HG03139 (cell line): ENCODE data around the gene SPNS2.

ENCODE experiments used
- ATAC-seq: cut with Tn5 transposase; IDR thresholded peaks from one replicate; pipeline ENCODE4 v1.9.1; 2021; ENCODE audit not compliant: unreplicated experiment

The SPNS2 gene

DNA sequence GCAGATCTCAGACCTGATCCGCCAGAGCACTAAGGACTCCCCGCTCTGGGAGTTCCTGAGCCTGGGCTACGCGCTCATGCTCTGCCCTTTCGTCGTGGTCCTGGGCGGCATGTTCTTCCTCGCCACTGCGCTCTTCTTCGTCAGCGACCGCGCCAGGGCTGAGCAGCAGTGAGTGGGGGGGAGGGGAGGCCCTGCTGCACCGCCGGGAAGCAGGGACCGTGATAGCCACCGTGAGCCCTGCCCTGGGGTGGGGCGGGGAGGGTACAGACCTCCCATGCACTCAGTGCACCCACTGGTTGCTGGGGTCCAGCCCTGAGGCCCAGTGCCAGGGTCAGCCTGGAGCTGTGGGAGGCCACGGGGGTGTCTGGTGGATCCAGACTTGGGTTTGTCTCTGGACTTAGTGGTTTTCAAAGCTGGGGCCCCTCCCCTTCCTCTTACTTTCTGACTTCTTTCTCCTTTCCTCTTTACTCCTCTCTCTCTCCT lies 37.6 kb downstream of the SPNS2 start:
- ATAC-seq: no peak

DNA sequence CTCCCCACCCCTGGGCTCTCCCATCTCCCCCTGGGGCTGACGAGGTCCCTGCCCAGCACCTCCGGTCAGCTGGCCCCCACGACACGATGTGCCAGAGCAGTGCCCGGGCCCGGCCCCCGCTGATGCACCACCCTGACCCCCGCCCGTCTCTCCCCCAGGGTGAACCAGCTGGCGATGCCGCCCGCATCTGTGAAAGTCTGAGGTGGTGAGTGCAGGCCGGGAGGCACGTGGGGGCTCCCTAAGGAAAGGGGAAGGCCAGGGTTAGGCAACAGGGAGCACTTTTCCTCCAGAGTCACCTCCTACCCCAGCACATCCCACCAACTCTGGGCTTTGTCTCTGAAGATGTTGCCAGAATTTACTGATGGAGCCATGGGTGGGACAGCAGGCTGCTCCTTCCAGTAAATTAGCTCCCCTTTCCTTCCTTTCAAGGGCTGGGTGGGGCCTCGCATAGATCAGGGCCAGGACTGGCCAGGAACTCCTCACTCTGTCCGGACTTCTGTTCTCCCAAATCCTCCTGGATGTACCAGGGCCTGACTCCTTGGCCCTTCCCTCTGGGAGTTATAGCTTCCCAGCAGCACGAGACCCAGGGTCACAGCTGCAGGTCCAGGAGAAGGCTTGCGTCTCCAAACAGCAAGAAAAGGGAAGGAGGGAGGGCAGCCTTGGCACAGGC lies 38.2 kb downstream of the SPNS2 start:
- ATAC-seq: no peak

DNA sequence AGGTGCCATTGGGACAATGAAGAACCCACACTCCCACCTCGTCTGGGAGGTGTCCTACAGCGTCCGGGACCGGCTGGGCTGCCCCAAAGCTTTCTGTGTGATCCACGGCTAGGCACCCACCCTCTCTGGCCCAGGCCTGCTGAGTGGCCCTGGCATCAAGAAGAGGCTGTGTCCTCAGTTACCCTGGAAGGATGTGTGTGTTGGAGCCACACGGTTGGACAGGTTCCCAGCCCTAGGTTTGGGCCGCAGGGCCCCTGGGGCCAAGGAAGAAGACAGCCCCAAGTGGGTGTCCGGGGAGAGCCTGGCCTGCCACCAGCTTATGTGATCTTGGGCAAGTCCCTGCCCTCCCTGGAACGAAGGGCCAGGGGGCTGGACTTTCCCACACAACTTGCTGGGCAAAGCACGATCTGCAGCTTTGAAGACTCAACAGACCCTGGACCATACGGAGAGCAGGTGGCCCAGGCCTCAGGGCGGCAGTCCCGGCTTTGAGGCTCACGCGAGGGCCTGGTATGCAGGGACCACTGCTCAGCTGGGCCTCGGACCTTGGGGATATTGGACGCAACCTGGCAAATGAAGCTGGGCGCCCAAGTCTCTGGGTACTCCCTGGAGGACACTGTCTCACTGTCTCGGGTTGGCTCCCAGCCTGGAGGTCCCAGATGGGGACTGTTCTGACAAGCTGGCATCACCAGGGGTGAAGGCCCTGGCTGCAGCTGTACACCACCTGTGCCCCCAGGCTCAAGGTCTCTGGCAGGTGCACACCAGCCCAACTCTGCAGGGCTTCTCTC lies 39.0 kb downstream of the SPNS2 start:
- ATAC-seq: no peak

DNA sequence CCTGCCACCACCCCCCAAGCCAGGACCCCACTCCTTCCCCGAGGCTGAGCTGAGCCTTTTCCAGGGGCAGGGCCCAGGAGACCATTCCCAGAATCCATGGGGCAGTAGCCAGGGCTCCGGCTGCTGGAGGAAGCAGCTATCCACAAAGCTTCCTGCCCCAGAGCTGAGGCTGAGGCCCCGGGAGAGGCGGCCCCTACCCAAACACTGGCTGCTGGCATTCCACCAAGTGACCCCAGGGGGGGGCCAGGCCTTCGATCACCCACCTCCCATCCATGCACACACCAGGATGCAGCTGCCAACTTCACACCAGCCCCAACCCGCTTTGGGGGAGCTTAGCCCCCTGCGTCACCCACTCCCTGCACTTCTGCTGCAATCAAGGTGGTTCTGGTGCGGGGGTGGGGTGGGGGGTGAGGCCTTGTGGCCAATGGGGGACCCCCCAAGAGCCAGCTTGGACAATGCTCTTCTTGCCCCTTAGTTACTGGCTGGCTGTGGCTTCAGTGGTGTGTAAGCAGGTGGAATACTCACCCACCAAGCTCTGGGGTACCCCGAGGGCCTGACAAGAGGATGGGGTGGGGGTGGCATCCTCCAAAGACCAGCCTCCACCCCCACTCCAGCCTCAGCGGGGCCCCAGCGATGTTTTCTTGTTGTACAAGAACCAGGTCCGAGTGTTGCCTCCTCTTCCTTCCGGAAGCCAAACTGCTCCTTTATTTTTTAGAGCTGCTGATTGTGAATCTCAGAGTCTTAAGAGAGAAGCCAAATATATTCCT lies 39.7 kb downstream of the SPNS2 start:
- ATAC-seq: no peak

DNA sequence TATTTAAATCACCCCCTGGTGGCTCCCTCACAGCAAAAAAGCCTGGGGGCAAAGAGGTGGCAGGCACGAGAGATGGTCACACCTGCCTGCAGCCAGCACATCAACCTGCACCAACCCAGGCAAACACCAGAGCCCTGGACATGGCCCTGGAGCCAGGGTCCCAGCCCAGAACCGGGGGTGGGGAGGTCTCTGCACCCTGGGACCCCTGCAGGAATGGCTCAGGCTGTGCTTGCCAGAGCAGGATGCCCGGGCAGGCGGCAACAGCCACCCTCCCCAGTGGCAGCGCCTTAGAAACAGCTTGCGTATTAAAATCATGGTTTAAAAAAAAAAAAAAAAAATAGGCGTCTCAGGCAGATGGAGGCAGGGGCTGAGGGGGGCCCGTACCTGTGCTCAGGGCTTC lies 40.3 kb downstream of the SPNS2 start:
- no peak for ATAC-seq

DNA sequence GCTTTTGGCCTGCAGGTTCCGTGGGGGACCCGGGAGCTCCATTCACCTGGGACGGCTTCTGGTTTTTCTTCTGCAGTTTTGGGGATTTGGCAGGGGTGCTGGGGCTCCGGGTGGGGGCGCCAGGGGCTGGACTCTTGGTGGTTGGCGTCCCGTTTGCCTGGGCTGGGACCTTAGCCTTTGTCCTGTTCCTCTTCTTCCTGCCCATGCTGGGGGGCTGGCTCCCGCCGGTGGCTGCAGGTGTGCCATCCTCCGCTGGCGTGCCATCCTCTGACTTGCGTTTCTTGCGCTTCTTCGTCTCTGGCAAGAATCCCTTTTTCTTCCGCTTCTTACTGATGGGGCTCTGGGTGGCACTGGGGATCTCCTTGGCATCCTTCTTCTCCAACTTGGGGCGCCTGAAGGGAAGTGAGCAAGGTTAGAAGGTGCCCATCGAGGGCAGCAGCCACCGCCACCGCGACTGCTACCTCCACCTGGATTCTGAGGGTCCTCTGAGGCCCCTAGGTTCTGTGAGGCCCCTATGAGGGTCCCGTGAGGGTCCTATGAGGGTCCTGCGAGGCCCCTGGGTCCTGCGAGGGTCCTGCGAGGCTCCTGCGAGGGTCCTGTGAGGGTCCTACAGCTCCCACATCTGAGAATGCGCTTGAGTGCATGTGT lies 41.0 kb downstream of the SPNS2 start:
- ATAC-seq: no peak

DNA sequence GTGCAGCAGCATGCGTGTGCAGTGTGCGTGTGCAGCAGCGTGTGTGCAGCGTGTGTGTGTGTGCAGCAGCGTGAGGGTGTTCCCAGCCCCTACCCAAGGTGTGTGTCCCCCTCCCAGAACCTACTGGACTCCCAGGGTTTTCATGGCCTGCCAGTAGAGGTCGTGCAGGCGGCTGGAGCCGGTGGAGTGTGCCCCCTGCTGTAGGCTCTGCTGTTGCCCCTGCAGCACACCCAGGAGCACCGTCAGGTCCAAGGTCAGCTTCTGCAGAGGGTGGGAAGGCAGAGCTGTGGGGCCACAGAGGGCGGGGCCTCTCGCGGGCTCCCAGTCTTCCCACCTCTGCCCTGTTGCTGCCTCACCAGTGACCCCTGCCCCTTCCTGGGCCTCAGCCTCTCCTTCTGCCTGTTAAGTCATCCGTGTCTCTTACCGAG lies 41.6 kb downstream of the SPNS2 start:
- ATAC-seq: no peak

DNA sequence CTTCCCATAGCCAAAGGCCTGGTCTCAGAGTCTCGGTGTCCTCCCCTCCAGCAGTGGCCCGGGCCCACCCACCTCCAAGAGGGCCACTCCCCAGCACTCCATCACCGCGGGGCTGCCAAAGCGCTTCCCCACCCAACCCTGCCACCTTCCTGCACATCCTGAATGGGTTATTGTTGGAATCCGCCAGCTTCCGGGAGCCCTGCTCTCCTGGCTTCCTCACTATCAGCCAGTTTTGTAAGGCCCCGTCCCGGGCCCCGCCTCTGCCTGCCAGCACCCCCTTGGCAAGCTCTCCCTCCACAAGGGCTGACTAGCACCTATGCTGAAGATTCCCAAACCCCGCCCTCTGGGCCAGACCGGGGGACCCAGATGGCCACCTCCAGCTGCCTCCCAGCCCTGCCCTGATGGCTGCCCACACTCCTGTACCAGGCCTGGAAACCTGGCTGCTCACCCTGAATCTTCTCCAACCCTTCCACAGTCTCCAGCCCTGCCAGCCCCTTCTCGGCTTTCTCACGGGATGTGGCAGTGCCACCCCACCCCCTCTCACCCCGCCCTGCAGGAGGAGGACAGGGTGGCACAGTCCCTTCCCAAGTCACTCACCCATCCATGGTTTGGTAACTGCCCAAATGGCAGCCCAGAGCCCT lies 42.1 kb downstream of the SPNS2 start:
- ATAC-seq: no peak

DNA sequence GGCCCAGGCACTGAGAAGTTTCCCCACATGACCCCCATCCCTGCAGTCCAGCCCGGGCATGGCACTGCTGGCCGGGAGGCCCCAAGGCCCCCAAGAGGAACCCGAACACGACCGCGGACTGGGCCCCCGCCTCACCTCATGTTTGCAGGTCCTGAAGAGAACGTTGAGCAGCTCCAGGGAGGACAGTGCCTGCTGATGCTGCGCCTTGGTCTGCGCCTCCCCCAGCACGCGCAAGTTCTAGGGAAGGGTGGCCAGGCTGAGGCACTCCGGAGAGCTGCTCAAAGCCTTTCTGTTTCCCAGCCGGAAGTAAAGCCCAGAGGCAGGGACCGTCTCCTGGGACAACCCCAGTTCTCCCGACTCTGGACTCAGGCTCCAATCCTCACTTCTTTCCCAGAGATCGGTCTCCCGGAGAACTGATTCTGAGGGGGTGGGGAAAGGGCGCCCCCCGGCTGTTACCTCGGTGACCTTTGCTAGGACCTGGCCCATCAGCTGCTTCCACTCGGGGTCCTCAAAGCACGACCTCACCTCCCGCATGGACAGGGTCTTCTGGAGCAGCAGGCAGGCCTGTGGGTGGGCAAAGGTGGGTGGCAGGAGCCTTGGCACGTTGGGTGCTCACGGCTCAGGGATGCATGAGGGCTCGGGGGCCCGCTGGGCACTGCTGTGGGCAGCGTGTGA lies 42.8 kb downstream of the SPNS2 start:
- no peak for ATAC-seq

DNA sequence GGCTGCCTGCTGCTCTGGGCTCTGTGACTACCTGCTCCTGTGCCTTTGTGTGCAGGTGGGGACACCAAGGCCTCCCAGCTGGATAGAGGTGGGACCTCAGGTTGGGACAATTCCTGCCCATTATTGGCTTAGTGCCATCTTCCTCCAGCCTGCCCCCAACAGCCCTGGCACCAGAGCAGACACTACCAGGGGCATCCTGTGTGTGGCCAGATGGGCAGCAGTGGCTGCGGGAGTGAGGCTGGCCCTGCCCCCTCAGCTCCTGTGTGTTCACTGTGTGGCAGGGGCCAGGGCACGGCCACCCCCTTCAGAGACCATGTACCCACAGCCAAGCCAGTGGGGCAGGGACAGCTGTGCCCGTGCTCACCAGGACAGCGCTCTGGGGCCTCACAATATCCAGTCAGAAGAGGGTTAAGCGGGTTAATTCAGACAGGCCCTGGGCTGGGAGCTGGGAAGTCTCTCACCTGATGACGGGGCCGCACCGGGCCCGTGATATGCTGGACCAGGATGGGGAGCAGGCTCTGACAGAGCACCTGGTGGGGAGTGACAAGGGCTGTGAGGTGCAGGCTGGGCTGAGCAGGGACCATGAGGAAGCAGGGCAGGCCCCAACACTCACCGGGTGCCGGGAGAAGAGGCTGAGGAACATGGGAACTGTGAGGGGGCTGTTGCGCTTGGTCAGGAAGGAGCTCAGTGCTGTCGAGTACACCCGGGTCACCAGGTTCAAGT lies 43.5 kb downstream of the SPNS2 start:
- no peak for ATAC-seq

DNA sequence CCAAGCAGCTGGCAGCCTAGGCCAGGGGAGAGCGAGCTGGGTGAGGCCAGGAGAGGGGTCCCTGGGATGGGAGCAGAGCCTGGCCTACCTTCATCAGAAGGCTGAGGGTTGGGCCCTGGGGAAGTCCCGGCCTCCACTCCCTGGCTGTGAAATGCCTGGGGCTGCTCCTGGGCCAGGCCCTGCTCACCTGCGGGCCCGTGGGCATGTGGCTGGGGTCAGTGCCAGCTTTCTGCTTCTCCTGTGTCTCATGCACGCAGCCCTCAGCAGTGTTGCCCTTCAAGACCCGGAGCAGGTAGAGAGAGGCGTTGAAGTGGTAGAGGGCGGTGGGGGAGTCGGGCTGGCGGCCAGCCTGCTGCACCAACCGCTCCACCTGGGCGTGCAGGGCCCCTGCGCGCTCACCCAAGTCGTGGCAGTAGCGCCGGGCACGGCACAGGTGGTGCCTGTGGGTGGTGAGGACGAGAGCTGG lies 44.1 kb downstream of the SPNS2 start:
- no peak for ATAC-seq

DNA sequence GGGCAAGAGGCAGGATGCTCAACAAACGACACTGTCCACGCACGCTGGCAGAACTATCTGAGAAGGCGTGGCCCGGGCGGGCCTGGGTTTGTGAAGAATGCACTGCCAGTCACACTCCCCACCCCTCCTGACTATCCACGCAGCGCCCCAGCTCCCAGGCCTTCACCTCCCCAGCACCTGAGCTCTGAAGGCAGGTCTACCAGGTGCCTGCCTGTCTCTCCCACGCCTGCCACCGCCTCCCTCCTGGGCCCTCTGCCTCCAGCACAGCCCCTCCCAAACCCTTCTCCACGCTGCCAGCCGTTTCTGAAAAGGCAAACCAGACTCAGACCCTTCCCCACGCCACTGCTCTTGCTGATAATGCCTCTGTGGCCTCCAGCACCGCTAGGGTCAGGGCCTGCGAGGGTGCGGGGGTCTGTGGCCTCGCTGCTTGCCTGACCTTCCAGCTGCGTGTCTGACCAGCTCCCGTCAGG lies 44.9 kb downstream of the SPNS2 start:
- no peak for ATAC-seq

DNA sequence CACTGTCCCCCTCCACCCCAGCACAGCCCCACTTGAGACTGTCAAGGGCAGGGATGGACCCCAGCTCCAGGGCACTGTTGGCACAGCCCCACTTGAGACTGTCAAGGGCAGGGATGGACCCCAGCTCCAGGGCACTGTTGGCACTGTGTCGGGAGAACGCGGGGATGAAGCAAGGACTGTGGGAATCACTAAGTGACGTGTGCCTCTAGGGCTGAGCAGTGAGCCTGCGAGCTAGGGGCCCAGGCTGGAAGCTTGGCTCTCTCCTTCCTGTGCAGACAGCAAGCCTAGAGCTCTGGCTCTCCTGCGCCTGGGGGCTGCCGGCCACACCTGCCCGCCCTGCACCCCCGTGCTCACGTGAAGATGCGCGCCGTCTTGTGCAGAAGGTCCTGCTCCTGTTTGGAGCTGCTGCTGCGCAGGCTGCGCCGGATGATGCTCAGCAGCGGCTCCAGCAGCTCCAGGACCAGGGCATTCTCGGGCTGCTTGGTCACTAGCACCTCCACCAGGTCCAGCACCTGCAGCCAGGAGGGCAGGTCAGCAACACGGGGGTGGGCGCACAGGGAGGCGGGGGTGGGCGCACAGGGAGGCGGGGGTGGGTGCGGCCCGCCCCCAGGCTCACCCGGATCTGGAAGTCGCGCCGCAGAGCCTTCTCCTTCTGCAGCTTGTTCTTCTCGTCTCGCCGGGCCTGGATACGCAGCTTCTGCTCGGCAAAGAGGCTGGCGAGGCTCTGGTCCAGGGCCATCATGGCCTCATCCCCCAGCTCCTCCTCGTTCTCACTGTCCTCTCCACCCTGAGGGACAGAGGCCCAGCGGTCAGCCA lies 45.7 kb downstream of the SPNS2 start:
- no peak for ATAC-seq

DNA sequence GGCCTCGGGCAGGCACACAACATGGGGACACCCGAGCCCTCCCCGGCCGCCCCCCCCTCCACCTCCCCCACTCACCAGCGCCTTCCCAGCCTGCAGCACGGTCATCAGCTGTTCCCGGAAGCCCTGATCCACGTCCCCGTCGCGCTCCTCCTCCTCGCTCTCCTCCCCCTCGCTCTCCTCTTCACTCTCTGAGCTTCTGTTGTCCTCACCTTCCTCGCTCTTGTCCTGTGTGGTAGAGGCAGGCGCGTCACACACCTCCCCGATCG lies 46.2 kb downstream of the SPNS2 start:
- no peak for ATAC-seq

DNA sequence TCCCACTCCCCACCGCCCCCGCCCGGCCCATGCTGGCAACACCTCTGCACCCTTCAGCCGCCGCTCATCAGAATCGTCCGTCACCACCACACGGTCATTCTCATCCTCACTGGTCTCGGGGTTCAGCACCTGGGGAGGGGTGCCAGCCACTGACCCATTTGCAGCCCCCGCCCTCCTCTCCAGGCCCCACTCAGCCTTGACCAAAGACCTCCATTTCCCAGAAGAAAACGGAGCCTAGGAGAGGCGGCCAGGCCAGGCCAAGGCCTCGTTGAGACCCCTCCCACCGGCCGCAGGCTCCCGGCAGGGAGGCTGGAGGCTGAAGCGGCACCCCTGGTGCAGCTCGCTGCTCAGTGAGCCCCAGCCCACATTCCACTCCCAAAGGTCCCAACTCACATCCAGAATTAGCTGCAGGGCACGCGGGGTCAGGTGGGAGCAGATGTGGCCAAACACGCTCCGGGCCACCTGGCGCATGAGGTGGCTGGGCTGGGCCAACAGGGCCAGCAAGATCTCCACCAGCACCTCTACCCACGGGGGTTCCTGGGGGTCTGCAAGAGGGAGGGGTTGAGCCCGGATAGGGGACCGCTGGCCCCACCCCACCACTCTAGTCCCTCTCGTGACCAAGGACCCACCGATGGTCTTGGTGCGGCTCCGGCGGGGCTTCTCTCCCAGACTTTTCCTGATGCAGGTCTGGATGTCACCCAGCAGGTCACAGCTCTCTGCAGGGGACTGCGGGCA lies 46.7 kb downstream of the SPNS2 start:
- ATAC-seq: no peak

DNA sequence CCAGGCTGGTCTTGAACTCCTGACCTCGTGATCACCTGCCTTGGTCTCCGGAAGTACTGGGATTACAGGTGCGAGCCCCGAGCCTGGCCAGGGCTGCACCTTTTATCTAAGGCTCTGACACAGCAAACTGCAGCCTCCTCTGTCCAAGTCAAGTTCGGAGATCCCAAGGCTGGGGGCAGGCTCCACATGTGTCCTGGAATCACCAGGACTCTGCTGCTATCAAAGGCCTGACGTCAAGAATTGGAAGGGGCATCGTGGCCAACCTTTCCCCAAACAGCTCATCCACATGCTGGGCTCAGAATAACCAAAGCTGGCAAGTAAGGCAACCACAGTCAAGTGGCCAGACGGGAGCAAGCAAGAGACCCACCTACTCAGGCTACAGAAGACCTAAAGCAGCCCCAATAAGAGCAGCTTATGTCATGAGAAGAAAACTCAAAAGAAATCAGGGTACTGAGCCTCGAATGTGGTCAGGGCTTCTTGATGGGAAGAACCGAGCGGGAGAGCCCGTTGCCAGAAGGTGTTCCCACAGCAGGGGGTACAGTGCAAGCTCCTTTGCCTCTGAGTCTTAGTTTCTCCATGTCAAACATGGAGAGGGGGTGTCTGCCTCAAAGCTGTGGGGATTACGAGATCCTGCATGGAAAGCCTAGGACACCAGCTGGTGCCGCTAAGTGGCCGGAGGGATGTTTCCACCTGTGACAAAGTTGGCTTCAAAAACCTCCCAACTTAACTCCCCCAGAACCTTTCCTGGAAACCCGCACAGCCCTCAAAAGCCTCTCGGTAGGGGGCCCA lies 48.6 kb downstream of the SPNS2 start:
- ATAC-seq: no peak

DNA sequence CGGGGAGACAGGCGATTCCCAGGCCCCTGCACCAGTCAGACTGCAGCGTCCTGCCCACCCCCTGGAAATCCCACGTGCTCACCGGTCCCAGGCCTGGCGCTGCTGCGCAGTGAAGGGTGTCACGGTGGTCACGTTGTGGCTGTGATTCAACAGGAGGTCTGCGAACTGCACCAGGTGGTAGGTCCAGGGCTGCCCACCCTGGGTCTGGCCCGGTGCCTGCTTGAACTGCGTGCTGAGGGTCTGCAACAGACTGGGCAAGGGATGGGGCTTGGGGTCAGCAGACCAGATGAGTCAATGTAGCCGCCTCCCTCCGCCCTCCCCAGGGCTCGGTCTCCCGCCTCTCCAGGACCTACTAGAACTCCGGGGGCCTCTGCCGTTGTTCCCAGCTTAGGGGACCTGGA lies 49.4 kb downstream of the SPNS2 start:
- no peak for ATAC-seq
